ENCODE measurements around the gene TXNRD3.

DNA sequence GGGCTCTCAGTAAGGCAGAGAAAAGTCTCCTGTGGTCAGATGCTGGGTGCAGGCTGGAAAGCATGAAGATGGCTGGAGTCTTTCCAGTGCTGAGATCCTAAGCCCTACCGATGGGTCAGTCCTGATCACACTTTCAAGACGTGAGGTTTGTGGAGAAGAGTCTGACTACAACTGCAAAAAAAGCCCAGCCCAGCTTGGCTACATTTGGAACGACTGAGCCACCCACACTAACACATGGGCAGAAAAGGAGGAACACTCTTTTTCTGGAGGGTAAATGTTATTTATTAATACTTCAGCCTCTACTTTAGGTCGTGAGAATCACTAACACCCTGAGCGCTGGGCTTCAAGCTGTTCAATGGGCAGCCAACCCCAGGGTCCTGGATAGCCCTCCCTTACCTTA is 74.2 kb downstream of the TXNRD3 start:
- TF ChIP-seq, protein P1, sequence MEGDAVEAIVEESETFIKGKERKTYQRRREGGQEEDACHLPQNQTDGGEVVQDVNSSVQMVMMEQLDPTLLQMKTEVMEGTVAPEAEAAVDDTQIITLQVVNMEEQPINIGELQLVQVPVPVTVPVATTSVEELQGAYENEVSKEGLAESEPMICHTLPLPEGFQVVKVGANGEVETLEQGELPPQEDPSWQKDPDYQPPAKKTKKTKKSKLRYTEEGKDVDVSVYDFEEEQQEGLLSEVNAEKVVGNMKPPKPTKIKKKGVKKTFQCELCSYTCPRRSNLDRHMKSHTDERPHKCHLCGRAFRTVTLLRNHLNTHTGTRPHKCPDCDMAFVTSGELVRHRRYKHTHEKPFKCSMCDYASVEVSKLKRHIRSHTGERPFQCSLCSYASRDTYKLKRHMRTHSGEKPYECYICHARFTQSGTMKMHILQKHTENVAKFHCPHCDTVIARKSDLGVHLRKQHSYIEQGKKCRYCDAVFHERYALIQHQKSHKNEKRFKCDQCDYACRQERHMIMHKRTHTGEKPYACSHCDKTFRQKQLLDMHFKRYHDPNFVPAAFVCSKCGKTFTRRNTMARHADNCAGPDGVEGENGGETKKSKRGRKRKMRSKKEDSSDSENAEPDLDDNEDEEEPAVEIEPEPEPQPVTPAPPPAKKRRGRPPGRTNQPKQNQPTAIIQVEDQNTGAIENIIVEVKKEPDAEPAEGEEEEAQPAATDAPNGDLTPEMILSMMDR (IDR thresholded peaks at IDR 0.05; ENCODE audit: insufficient read depth, low read depth, low read length): no peak
- TF ChIP-seq EZH2 (IDR thresholded peaks at IDR 0.05; ENCODE audit: insufficient read depth, low read length): no peak
